GM21528 (cell line): ENCODE results near the gene TBC1D17.
A peak's percentile ranks its signal among the peaks of the same experiment; 100 is the strongest.

ENCODE experiments used
- ATAC-seq: cut with Tn5 transposase; IDR thresholded peaks from one replicate; pipeline ENCODE4 v1.9.1; 2021; ENCODE audit warnings: mild to moderate bottlenecking, moderate library complexity; ENCODE audit not compliant: unreplicated experiment, low FRiP score

TBC1D17 gene

GRCh38 chr19:49859682-49860335, 17.7 kb upstream of the TBC1D17 start:
- no peak for ATAC-seq

- ATAC-seq = no peak
Measured at GRCh38 chr19:49860336-49861102, 17.0 kb upstream of the TBC1D17 start.

GRCh38 chr19:49861107-49861506, 16.4 kb upstream of the TBC1D17 start:
- no peak for ATAC-seq

- ATAC-seq = no peak
Measured at GRCh38 chr19:49861541-49862378, 15.7 kb upstream of the TBC1D17 start.

- ATAC-seq = no peak
Measured at GRCh38 chr19:49862391-49863253, 14.9 kb upstream of the TBC1D17 start.

GRCh38 chr19:49863254-49863934, 14.1 kb upstream of the TBC1D17 start:
- no peak for ATAC-seq

GRCh38 chr19:49863935-49864320, 13.6 kb upstream of the TBC1D17 start:
- no peak for ATAC-seq

- no peak for ATAC-seq
Measured at GRCh38 chr19:49864890-49865289, 12.6 kb upstream of the TBC1D17 start.

GRCh38 chr19:49866933-49867782, 10.3 kb upstream of the TBC1D17 start, which contains the start of gene PNKP:
Gene PNKP (minus strand): TSS chr19:49867576. CDS start chr19:49867204, 372 bp downstream.
- peak; percentile 39 for ATAC-seq

- ATAC-seq = peak; percentile 5
Measured at GRCh38 chr19:49869009-49869483, 8.5 kb upstream of the TBC1D17 start.

GRCh38 chr19:49869484-49870308, 7.8 kb upstream of the TBC1D17 start:
- ATAC-seq = peak; percentile 63

- ATAC-seq = no peak
Measured at GRCh38 chr19:49870309-49870901, 7.1 kb upstream of the TBC1D17 start.

GRCh38 chr19:49871349-49871985, 6.0 kb upstream of the TBC1D17 start:
- ATAC-seq = no peak

- no peak for ATAC-seq
Measured at GRCh38 chr19:49872245-49873128, 5.0 kb upstream of the TBC1D17 start.

GRCh38 chr19:49873129-49873521, 4.4 kb upstream of the TBC1D17 start:
- ATAC-seq = no peak

- no peak for ATAC-seq
Measured at GRCh38 chr19:49873834-49874233, 3.7 kb upstream of the TBC1D17 start.
